SU-DHL-6 (cell line): ENCODE data around the gene ARHGEF1.

Source experiments
- H2AFZ ChIP-seq: fragments of 200-600 bp; sonication (generic); 2 replicates; pipeline ENCODE4 v1.6.1; 2014; ENCODE audit warnings: low read depth, mild to moderate bottlenecking, moderate library complexity, mixed read lengths, antibody characterized with exemption, low read length; ENCODE audit not compliant: severe bottlenecking
- H3F3A ChIP-seq: fragments of 200-600 bp; shearing (Covaris generic); 2 replicates; pipeline ENCODE4 v1.6.0; 2016; ENCODE audit warnings: antibody characterized with exemption, mild to moderate bottlenecking; ENCODE audit not compliant: insufficient read depth
- H3K27ac ChIP-seq: fragments of 200-600 bp; sonication (generic); 2 replicates; pipeline ENCODE4 v1.5.1; 2016; ENCODE audit warnings: low read depth, mild to moderate bottlenecking, low read length, moderate library complexity, mixed read lengths
- H3K27me3 ChIP-seq: fragments of 200-600 bp; sonication (generic), shearing (Covaris generic); 2 replicates; pipeline ENCODE4 v1.6.0; 2014; ENCODE audit warnings: mild to moderate bottlenecking, low read length
- H3K36me3 ChIP-seq: fragments of 200-600 bp; sonication (generic); 2 replicates; pipeline ENCODE4 v1.6.1; 2014; ENCODE audit warnings: mild to moderate bottlenecking, low read length, mixed read lengths
- H3K4me2 ChIP-seq: fragments of 300-600, 200-600 bp; shearing (Covaris generic), sonication (generic); 2 replicates; pipeline ENCODE4 v1.6.0; 2014; ENCODE audit warnings: low read length, low read depth, mild to moderate bottlenecking; ENCODE audit not compliant: poor library complexity, severe bottlenecking
- H3K4me3 ChIP-seq: fragments of 200-600 bp; sonication (generic); 2 replicates; pipeline ENCODE4 v1.5.1; 2014; ENCODE audit warnings: antibody characterized with exemption, low read length, mild to moderate bottlenecking, mixed read lengths; ENCODE audit not compliant: insufficient read depth, poor library complexity, severe bottlenecking
- H3K79me2 ChIP-seq: fragments of 200-600 bp; sonication (generic); 2 replicates; pipeline ENCODE4 v1.6.1; 2014; ENCODE audit warnings: mild to moderate bottlenecking, low read length, moderate library complexity; ENCODE audit not compliant: insufficient read depth
- H3K9ac ChIP-seq: fragments of 200-600 bp; sonication (generic); 2 replicates; pipeline ENCODE4 v1.7.0; 2014; ENCODE audit warnings: mild to moderate bottlenecking, low read length
- H3K9me2 ChIP-seq: fragments of 200-600 bp; sonication (generic); replicated peaks from 2 replicates; pipeline ENCODE4 v1.6.1; 2014; ENCODE audit warnings: low read length; ENCODE audit not compliant: insufficient read depth
- H3K9me3 ChIP-seq: fragments of 200-600 bp; sonication (generic); 2 replicates; pipeline ENCODE4 v1.6.1; 2014; ENCODE audit warnings: low read length, mixed read lengths; ENCODE audit not compliant: insufficient read depth
- H4K20me1 ChIP-seq: fragments of 200-600 bp; sonication (generic); 2 replicates; pipeline ENCODE4 v1.6.1; 2014; ENCODE audit warnings: low read depth, mild to moderate bottlenecking, antibody characterized with exemption, low read length, moderate library complexity, mixed read lengths
- EZH2phosphoT487 ChIP-seq: fragments of 200-600 bp; sonication (generic), shearing (Covaris generic); conservative IDR thresholded peaks from 2 replicates; pipeline ENCODE4 v1.6.1; 2018; ENCODE audit warnings: mild to moderate bottlenecking, antibody characterized with exemption, low read length, moderate library complexity, mixed read lengths
- TF ChIP-seq, protein P1 (sequence below): fragments of 200-600 bp; sonication (generic); IDR thresholded peaks from one replicate; pipeline ENCODE4 v1.5.1; 2017; ENCODE audit warnings: antibody characterized with exemption, mild to moderate bottlenecking, low read length, moderate library complexity; ENCODE audit not compliant: insufficient read depth, poor library complexity, severe bottlenecking

Gene ARHGEF1

DNA sequence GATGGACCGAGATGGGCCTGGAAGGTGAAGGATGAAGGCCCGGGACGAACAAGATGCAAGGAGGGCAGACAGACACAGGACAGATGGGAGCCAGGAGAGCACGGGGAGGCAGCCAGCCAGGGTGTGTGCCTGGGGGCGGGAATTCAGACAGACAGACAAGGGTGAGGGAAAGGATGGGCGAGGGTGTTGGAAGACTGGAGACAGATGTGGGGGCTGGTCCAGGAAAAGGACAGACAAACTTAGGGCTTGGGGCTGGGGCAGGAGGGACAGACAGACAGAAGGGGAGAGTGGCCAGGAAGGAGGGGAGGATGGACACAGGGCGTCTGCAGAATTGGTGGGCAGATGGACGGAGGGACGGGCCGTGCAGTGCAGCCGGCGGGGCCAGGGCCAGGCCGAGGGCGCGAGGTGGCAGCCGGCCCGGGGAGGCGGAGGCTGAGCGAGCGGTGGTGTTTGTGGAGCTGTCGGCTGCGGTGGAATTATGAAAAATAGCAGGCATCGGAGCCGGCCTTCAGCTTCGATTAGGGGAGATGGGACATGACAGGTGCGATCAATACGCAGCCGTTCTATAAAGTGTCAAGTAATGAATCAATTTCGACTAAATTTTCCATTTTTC is 49.8 kb downstream of the ARHGEF1 start:
- H3K9me2 ChIP-seq = no peaks in the 10 kb centered on the region
- H4K20me1 ChIP-seq = no peaks in the 10 kb centered on the region
- no peaks in the 10 kb centered on the region for H3K27me3 ChIP-seq
- no peak overlapping the region for H3K4me3 ChIP-seq
- no peaks in the 10 kb centered on the region for H3K36me3 ChIP-seq
- H3F3A ChIP-seq = peaks cover 46% of the 10 kb centered on the region
- H3K4me2 ChIP-seq = peak overlapping the region; percentile 84
- TF ChIP-seq, protein P1, sequence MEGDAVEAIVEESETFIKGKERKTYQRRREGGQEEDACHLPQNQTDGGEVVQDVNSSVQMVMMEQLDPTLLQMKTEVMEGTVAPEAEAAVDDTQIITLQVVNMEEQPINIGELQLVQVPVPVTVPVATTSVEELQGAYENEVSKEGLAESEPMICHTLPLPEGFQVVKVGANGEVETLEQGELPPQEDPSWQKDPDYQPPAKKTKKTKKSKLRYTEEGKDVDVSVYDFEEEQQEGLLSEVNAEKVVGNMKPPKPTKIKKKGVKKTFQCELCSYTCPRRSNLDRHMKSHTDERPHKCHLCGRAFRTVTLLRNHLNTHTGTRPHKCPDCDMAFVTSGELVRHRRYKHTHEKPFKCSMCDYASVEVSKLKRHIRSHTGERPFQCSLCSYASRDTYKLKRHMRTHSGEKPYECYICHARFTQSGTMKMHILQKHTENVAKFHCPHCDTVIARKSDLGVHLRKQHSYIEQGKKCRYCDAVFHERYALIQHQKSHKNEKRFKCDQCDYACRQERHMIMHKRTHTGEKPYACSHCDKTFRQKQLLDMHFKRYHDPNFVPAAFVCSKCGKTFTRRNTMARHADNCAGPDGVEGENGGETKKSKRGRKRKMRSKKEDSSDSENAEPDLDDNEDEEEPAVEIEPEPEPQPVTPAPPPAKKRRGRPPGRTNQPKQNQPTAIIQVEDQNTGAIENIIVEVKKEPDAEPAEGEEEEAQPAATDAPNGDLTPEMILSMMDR = no peak
- no peak for TF ChIP-seq EZH2phosphoT487
- H3K27ac ChIP-seq = peak overlapping the region; percentile 99
- H3K9ac ChIP-seq = 0 out of 2 replicates have a peak overlapping the region, but pooled peaks have one; percentile 40
- no peaks in the 10 kb centered on the region; the same call in 1 of the 2 replicates for H3K79me2 ChIP-seq
- H3K9me3 ChIP-seq = no peaks in the 10 kb centered on the region
- H2AFZ ChIP-seq = no peak overlapping the region

DNA sequence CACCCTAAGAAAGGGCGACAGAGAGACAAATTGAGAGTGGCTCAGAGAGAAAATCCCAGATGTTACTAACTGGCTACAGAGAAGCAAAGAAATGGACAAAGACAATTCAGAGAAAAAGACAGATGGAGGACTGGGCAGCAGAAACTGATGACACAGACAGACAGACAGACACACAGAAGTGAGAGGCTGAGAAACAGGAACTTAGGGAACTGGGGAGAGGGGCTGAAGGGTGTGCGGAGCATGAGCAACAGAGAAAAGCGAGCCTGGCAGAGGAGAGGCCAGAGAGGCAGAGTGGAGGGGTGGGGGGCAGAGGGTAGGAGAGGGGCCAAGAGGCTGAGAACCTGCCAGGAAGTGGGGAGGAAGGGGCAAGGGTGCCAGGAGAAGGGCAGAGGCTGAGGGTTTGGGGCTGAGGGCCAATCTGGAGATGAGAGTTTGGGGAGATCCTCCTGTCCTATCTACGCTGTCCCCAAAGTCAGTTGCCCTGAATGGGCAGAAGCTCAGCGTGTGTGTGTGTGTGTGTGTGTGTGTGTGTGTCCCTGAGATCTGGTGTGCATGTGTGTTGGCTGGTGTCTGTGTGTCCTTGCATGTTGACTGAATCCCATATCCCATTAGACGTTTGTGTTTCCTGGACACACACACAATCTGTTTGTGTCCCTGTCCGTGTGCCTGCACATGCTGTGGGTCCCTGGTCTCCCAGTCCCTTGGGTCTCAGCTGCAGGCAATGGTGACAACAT is 50.9 kb downstream of the ARHGEF1 start:
- H3K4me3 ChIP-seq = no peak overlapping the region
- H4K20me1 ChIP-seq = no peaks in the 10 kb centered on the region
- TF ChIP-seq, protein P1 = no peak
- TF ChIP-seq EZH2phosphoT487 = no peak
- H2AFZ ChIP-seq = no peak overlapping the region
- H3K9me3 ChIP-seq = no peaks in the 10 kb centered on the region
- peaks cover 51% of the 10 kb centered on the region for H3F3A ChIP-seq
- no peaks in the 10 kb centered on the region; the same call in 1 of the 2 replicates for H3K79me2 ChIP-seq
- H3K36me3 ChIP-seq = no peaks in the 10 kb centered on the region
- no peaks in the 10 kb centered on the region for H3K27me3 ChIP-seq
- H3K9me2 ChIP-seq = no peaks in the 10 kb centered on the region
- H3K27ac ChIP-seq = peak overlapping the region; percentile 99
- peak overlapping the region; percentile 84 for H3K4me2 ChIP-seq
- H3K9ac ChIP-seq = peak overlapping the region; percentile 81

DNA sequence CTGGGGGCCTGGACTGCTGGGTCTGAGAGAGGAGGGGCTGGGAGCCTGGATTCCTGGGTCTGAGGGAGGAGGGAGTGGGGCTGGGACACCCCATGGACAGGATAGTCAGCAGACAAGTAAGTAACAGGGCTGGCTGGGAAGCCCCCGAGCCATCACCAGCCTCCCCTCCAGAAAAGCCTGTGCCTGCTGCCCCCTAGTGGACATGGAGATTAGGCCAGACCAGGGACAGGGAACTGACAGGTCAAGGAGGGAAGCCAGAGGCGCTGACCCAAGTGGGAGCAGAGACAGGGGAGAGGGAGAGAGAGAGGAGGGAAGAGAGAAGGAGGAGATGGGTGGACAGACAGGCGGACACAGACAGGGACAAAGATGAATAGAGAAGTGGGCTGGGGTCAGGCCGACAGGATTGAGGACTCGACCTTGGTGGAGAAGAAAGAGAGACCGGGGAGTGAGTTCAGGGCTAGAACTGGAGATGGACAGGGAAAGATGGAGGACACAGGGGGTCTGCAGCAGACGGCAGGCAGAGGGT is 51.9 kb downstream of the ARHGEF1 start:
- peak overlapping the region; percentile 99 for H3K27ac ChIP-seq

More for the DNA sequence above, 51.9 kb downstream of the ARHGEF1 start:
- no peaks in the 10 kb centered on the region for H3K9me3 ChIP-seq
- H2AFZ ChIP-seq = no peak overlapping the region
- H3K9me2 ChIP-seq = no peaks in the 10 kb centered on the region
- peak overlapping the region; percentile 50 for H3K4me3 ChIP-seq
- H3K27me3 ChIP-seq = no peaks in the 10 kb centered on the region
- H3K9ac ChIP-seq = peak overlapping the region; percentile 81
- peak overlapping the region; percentile 84 for H3K4me2 ChIP-seq
- H3K79me2 ChIP-seq = peaks cover 4% of the 10 kb centered on the region; the same call in 1 of the 2 replicates
- TF ChIP-seq, protein P1 = peak; percentile 97
- TF ChIP-seq EZH2phosphoT487 = no peak
- peaks cover 52% of the 10 kb centered on the region for H3F3A ChIP-seq
- H3K36me3 ChIP-seq = no peaks in the 10 kb centered on the region
- no peaks in the 10 kb centered on the region for H4K20me1 ChIP-seq
